Measurements from ENCODE around the gene ZDHHC14.
"Not testable (repeated sequence)": the region's sequence is repeated elsewhere in the genome, so short reads cannot be mapped to it uniquely, and the experiment has no call there.

The ZDHHC14 gene

DNA sequence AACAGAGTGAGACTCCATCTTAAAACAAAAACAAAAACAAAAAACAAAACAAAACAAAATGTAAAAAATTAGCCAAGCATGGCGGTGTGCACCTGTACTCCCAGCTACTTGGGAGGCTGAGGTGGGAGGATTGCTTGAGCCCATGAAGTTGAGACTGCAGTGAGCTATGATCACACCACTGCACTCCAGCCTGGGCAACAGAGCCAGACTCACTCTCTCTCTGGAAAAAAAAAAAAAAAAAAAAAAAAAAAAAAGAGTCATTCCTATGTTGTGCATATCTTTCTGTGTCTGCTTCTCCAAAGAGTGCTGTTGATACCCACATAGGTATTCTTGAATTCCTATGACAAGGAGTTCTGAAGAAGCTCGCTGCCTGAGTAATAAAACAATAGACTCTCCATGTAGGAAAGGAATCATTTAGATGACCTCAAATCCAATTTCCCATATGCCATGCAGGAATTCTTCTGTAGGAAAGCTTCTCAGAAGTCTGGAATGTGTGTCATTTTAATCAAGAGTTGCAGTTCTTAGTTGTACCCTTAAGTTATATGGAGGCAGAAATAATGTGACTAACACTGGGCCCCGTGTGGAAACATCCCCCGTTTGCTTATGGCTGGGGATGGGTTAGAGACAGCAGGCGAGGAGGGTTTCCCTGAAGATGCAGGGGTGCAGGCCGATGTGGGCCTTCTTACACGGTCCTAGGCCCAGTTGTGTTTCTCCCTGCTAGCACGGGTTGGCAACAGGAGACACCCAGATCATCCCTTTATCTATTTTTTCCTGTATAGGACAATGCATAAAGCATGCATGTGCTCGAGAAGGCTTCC lies 79.4 kb downstream of the ZDHHC14 start:
- DNase-seq, result no peak
- H3K4me3 ChIP-seq (ENCODE audit: low read depth, low read length), result no peak overlapping the region
- in situ Hi-C loops (cut with HindIII; ENCODE audit: low pct_ligation_motif_present, low sequenced_read_pairs), result no loop called here
- no peaks in the 10 kb centered on the region for H3K27me3 ChIP-seq (replicated peaks)
- TF ChIP-seq, protein P1, sequence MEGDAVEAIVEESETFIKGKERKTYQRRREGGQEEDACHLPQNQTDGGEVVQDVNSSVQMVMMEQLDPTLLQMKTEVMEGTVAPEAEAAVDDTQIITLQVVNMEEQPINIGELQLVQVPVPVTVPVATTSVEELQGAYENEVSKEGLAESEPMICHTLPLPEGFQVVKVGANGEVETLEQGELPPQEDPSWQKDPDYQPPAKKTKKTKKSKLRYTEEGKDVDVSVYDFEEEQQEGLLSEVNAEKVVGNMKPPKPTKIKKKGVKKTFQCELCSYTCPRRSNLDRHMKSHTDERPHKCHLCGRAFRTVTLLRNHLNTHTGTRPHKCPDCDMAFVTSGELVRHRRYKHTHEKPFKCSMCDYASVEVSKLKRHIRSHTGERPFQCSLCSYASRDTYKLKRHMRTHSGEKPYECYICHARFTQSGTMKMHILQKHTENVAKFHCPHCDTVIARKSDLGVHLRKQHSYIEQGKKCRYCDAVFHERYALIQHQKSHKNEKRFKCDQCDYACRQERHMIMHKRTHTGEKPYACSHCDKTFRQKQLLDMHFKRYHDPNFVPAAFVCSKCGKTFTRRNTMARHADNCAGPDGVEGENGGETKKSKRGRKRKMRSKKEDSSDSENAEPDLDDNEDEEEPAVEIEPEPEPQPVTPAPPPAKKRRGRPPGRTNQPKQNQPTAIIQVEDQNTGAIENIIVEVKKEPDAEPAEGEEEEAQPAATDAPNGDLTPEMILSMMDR (IDR thresholded peaks at IDR 0.05; ENCODE audit: low read depth, low read length, missing control alignments), result no peak
- no peaks in the 10 kb centered on the region for H3K36me3 ChIP-seq (replicated peaks)
- H3K27ac ChIP-seq, result no peak overlapping the region

DNA sequence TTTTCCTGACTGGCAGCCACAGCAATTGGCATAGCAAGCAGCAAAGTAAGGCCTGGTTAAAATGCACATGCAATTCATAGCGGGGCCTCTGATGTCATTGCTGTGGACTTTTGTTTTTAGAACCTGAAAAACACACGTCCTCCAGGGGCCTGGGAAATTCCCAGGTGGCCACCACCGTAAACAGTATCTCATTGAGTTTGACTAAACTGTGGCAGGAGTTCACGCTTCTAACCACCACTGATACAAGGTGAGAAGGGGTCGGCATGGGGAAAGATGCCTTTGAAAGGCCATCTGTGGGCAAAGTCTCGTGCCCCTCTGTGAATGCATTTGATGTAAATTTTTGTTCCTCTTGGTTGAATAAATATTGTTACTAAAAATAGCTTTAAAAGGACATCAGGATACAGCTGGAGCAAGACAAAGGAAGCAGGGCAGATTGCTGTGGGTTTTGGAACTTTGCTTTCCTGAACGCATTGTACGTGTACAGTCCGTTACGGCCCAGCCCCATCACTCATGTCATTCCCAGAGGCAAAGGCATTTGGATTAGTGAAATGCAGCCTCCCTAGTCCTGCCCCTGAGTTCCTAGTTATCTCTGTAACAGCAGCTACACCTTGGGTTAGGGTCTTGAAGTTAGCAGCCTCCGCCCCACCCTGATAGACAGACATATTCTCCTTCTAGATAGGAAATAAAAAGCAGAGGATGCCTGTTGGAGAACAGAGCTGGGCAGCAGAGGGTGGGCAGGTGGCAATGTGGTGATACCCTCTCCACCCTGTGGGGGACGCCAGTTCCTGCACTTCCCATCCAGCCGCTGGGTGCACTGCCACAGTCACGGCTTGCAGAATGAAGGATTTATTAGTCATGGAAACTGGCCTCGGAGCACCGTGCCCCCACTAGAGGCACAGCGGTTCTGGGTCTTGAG lies 80.3 kb downstream of the ZDHHC14 start:
- Histone ChIP-seq H3K4me3 (ENCODE audit: low read depth, low read length) (no peak overlapping the region), H3K27ac (no peak overlapping the region), H3K36me3 (replicated peaks) (no peaks in the 10 kb centered on the region), H3K27me3 (replicated peaks) (no peaks in the 10 kb centered on the region)
- DNase-seq, result peak; percentile 48
- TF ChIP-seq, protein P1 (IDR thresholded peaks at IDR 0.05; ENCODE audit: low read depth, low read length, missing control alignments), result no peak
- in situ Hi-C loops (cut with HindIII; ENCODE audit: low pct_ligation_motif_present, low sequenced_read_pairs), result no loop called here

DNA sequence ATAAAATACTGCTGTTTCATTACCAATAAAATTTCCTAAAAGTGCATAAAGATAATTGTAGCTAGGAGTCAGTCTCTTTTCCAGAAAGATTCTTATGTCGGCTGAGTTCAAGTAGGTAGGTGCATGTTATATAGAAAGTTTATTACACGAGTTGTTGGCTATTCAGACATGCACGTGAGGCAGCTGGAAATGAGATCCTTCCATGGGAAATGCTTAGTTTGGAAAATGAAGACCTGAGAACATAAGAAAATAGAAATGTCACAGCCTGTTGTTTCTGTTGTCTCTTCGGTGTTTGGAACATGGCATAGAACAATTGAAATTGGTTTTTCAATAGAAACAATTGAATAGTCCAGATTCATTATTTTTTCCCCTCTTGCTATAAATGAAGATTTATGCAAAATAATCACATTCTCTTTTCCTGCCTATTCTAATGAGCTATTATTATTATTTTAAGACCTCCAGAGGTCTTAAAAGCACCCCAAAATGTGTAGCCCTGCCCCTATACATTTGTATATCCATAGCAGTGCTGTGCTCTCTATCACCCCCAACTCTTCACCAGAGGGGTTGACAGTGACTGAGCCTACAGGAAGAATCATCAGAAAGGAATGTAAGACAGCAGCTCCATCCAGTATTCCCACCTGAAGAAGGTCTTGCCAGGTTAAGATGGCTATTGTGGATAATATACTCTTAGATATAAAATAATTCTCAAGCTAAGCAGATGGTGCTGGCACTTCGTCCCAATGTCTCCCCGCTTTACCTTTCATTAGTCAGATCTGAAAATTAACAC lies 82.2 kb downstream of the ZDHHC14 start:
- H3K27me3 ChIP-seq (replicated peaks), result no peaks in the 10 kb centered on the region
- no peak overlapping the region for H3K27ac ChIP-seq
- no peak overlapping the region for H3K4me3 ChIP-seq (ENCODE audit: low read depth, low read length)
- no peak for DNase-seq
- in situ Hi-C loops (cut with HindIII; ENCODE audit: low pct_ligation_motif_present, low sequenced_read_pairs), result no loop called here
- H3K36me3 ChIP-seq (replicated peaks), result no peaks in the 10 kb centered on the region
- TF ChIP-seq, protein P1 (IDR thresholded peaks at IDR 0.05; ENCODE audit: low read depth, low read length, missing control alignments), result no peak

DNA sequence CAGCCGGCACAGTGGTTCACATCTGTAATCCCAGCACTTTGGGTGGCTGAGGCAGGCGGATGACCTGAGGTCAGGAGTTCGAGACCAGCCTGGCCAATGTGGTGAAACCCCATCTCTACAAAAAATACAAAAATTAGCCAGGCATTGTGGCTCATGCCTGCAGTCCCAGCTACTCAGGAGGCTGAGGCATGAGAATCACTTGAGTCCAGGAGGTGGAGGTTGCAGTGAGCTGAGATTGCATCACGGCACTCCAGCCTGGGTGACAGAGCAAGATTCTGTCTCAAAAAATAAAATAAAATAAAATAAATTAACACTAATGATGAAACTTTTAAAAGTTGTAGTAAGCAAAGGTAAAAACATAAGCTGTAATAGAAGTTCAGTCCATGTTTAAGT lies 82.7 kb downstream of the ZDHHC14 start:
- H3K4me3 ChIP-seq (ENCODE audit: low read depth, low read length); H3K36me3 ChIP-seq (replicated peaks); DNase-seq; H3K27me3 ChIP-seq (replicated peaks); H3K27ac ChIP-seq; in situ Hi-C loops (cut with HindIII; ENCODE audit: low pct_ligation_motif_present, low sequenced_read_pairs): not testable (repeated sequence)

DNA sequence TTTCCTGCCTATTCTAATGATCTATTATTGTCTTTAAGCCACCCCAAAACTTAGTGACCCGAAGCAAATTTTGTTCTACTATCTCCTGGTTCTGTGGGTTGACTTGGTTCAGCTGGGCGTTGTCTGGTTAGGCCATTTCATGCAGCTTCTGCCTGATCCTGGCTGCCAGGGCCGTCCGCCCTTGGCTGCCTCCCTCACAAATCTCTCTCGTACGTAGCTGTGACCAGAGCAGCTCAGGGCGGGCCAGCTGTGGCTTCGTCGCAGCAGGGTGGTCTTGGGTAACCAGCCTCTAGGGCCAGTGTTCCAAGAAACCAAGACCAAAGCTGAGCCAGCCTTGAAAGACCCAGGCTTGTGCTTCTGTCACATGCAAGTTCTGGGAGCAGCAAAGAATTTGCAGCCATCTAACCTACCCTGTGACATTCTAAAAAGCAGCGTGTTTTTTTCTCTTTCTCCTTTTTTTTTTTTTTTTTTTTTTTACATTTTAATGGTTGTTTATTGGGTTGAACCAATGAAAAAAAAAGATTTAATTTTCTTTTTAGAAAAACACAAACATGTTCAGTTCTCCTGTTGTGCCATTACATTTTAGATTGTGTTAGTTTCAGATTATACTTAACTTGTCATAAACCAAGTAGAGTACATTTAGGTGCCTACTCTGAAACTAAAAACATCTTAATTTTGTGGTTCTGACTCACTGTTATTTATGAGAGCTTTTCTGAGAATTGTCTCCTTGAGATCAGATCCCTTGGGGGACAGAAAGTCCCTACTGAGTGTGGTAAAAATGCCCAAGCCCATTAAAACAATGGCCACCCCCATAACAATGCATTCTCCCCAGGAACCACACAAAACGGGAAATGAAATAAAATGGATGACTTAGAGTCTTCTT lies 83.9 kb downstream of the ZDHHC14 start:
- H3K36me3 ChIP-seq (replicated peaks), result no peaks in the 10 kb centered on the region
- H3K4me3 ChIP-seq (ENCODE audit: low read depth, low read length), result no peak overlapping the region
- H3K27me3 ChIP-seq (replicated peaks), result no peaks in the 10 kb centered on the region
- no peak overlapping the region for H3K27ac ChIP-seq
- DNase-seq, result no peak
- in situ Hi-C loops (cut with HindIII; ENCODE audit: low pct_ligation_motif_present, low sequenced_read_pairs), result no loop called here
- TF ChIP-seq, protein P1 (IDR thresholded peaks at IDR 0.05; ENCODE audit: low read depth, low read length, missing control alignments), result no peak
